OCI-LY3 (cell line): Measurements from ENCODE around the gene APBA3.

Experiments used
- H2AFZ ChIP-seq: fragments of 200-600, 300-600 bp; shearing (Covaris generic); 2 replicates; pipeline ENCODE4 v1.6.0; 2014; ENCODE audit warnings: antibody characterized with exemption, low read depth, low read length
- H3K27ac ChIP-seq: fragments of 200-600, 300-600 bp; sonication (generic); 2 replicates; pipeline ENCODE4 v1.5.1; 2014; ENCODE audit warnings: mild to moderate bottlenecking, low read length, moderate library complexity, mixed read lengths
- H3K27me3 ChIP-seq: fragments of 200-600, 300-600 bp; sonication (generic); 2 replicates; pipeline ENCODE4 v1.6.1; 2014; ENCODE audit warnings: low read depth, low read length, mixed read lengths
- H3K36me3 ChIP-seq: fragments of 200-600, 300-600 bp; sonication (generic); replicated peaks from 2 replicates; pipeline ENCODE3; 2014; ENCODE audit warnings: low read depth, low read length, mixed read lengths
- H3K4me1 ChIP-seq: fragments of 300-600, 200-600 bp; sonication (generic); 2 replicates; pipeline ENCODE4 v1.6.1; 2014; ENCODE audit warnings: low read length, mixed read lengths
- H3K4me2 ChIP-seq: fragments of 200-600, 300-600 bp; sonication (generic); 2 replicates; pipeline ENCODE4 v1.6.1; 2014; ENCODE audit warnings: low read length, mixed read lengths
- H3K4me3 ChIP-seq: fragments of 300-600, 200-600 bp; sonication (generic); 2 replicates; pipeline ENCODE4 v1.5.1; 2014; ENCODE audit warnings: antibody characterized with exemption, mild to moderate bottlenecking, low read length, moderate library complexity
- H3K79me2 ChIP-seq: fragments of 300-600, 200-600 bp; shearing (Covaris generic); 2 replicates; pipeline ENCODE4 v1.6.1; 2014; ENCODE audit warnings: mild to moderate bottlenecking, low read length, mixed read lengths
- H3K9ac ChIP-seq: fragments of 300-600, 200-600 bp; shearing (Covaris generic); 2 replicates; pipeline ENCODE4 v1.6.0; 2014; ENCODE audit warnings: mild to moderate bottlenecking, low read length, moderate library complexity
- H3K9me3 ChIP-seq: fragments of 200-600, 300-600 bp; shearing (Covaris generic); 2 replicates; pipeline ENCODE4 v1.6.1; 2014; ENCODE audit warnings: low read length, mixed read lengths; ENCODE audit not compliant: insufficient read depth
- H4K20me1 ChIP-seq: fragments of 200-600, 300-600 bp; sonication (generic); 2 replicates; pipeline ENCODE4 v1.6.1; 2016; ENCODE audit warnings: low read length, mixed read lengths; ENCODE audit not compliant: insufficient read depth
- EZH2phosphoT487 ChIP-seq: fragments of 200-600 bp; shearing (Covaris generic); IDR thresholded peaks from 2 replicates; pipeline ENCODE4 v1.6.1; 2018; ENCODE audit warnings: antibody characterized with exemption, mixed run types, low read depth
- TF ChIP-seq, protein P1 (sequence below): fragments of 200-600, 300-600 bp; sonication (generic); IDR thresholded peaks from 2 replicates; pipeline ENCODE4 v1.5.1; 2014; ENCODE audit warnings: antibody characterized with exemption, low read length, low read depth

The APBA3 gene

GRCh38 chr19:3804429-3804828 lies 42.9 kb upstream of the APBA3 start:
- no peaks in the 10 kb centered on the region; the same call in 1 of the 2 replicates for H3K9me3 ChIP-seq
- H3K4me2 ChIP-seq = no peak overlapping the region
- no peak overlapping the region for H3K27ac ChIP-seq
- H4K20me1 ChIP-seq = no peaks in the 10 kb centered on the region
- no peak for TF ChIP-seq EZH2phosphoT487
- TF ChIP-seq, protein P1, sequence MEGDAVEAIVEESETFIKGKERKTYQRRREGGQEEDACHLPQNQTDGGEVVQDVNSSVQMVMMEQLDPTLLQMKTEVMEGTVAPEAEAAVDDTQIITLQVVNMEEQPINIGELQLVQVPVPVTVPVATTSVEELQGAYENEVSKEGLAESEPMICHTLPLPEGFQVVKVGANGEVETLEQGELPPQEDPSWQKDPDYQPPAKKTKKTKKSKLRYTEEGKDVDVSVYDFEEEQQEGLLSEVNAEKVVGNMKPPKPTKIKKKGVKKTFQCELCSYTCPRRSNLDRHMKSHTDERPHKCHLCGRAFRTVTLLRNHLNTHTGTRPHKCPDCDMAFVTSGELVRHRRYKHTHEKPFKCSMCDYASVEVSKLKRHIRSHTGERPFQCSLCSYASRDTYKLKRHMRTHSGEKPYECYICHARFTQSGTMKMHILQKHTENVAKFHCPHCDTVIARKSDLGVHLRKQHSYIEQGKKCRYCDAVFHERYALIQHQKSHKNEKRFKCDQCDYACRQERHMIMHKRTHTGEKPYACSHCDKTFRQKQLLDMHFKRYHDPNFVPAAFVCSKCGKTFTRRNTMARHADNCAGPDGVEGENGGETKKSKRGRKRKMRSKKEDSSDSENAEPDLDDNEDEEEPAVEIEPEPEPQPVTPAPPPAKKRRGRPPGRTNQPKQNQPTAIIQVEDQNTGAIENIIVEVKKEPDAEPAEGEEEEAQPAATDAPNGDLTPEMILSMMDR = no peak
- no peak overlapping the region for H3K4me3 ChIP-seq
- H2AFZ ChIP-seq = no peak overlapping the region
- no peak overlapping the region for H3K9ac ChIP-seq
- no peaks in the 10 kb centered on the region for H3K79me2 ChIP-seq
- H3K36me3 ChIP-seq = no peaks in the 10 kb centered on the region
- 0 out of 2 replicates have a peak, but pooled peaks cover 2% of the 10 kb centered on the region for H3K4me1 ChIP-seq
- H3K27me3 ChIP-seq = no peaks in the 10 kb centered on the region

DNA sequence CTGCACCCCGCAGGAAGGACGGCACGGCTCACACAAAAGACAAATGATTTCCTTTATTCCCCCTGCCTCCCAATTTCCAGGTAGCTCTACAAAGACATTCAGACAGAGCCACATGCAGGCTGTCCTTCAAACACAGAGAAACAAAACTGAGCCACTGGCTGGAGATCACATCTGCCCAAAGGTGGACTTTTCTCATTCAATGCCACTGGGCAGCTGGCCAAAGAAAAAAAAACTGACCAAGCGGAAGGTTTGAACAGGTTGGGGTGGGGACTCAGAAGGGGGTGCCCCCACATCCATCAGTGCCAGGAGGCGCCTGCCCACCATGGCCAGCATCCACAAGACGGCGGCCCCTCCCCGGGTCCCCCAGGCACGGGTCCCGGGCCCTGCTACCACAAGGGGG lies 42.5 kb upstream of the APBA3 start:
- Histone ChIP-seq H3K27ac (no peak overlapping the region), H3K27me3 (no peaks in the 10 kb centered on the region), H3K79me2 (no peaks in the 10 kb centered on the region), H4K20me1 (no peaks in the 10 kb centered on the region), H3K4me1 (no peaks in the 10 kb centered on the region), H3K4me2 (no peak overlapping the region), H3K4me3 (no peak overlapping the region), H3K9ac (no peak overlapping the region), H3K36me3 (no peaks in the 10 kb centered on the region), H2AFZ (no peak overlapping the region), H3K9me3 (no peaks in the 10 kb centered on the region; the same call in 1 of the 2 replicates)
- no peak for TF ChIP-seq EZH2phosphoT487
- TF ChIP-seq, protein P1 = no peak

- Histone ChIP-seq H2AFZ (no peak overlapping the region), H3K9ac (no peak overlapping the region), H3K27ac (no peak overlapping the region), H3K79me2 (no peaks in the 10 kb centered on the region), H3K4me1 (no peaks in the 10 kb centered on the region), H3K4me3 (no peak overlapping the region), H3K36me3 (no peaks in the 10 kb centered on the region), H3K9me3 (no peaks in the 10 kb centered on the region; the same call in 1 of the 2 replicates), H4K20me1 (no peaks in the 10 kb centered on the region), H3K27me3 (no peaks in the 10 kb centered on the region), H3K4me2 (no peak overlapping the region)
- no peak for TF ChIP-seq EZH2phosphoT487
- TF ChIP-seq, protein P1 = no peak
Measured at GRCh38 chr19:3803114-3803888, 41.8 kb upstream of the APBA3 start.

GRCh38 chr19:3801412-3802096 lies 40.1 kb upstream of the APBA3 start:
- Histone ChIP-seq H3K4me1 (no peaks in the 10 kb centered on the region), H3K27ac (no peak overlapping the region), H3K9me3 (no peaks in the 10 kb centered on the region), H3K4me3 (no peak overlapping the region), H3K27me3 (0 out of 2 replicates have a peak, but pooled peaks cover 3% of the 10 kb centered on the region), H3K79me2 (no peaks in the 10 kb centered on the region), H3K9ac (no peak overlapping the region), H4K20me1 (no peaks in the 10 kb centered on the region), H3K4me2 (no peak overlapping the region), H2AFZ (no peak overlapping the region), H3K36me3 (no peaks in the 10 kb centered on the region)
- TF ChIP-seq EZH2phosphoT487 = no peak
- TF ChIP-seq, protein P1 = no peak
